K562 (cell line): ENCODE data around the gene HGD. TPM values are rescaled to one million over a fixed set of nuclear protein-coding genes. Genes with fewer than 3 reads are reported as not detected.

Source experiments
- ATAC-seq: fragments of 200-7000 bp; cut with Tn5 transposase; 3 replicates; pipeline ENCODE4 v1.9.1; 2020; ENCODE audit warnings: moderate library complexity
- BruUV-seq: library from RNA; stranded (reverse); fragments of 400-500 nt; replicated peaks from 2 replicates; lab custom pipeline; 2021; lab: Mats Ljungman, UMichigan
- CTCF ChIA-PET: fragments of 300-600 bp; formaldehyde crosslinking; extraction: SDS; loops from one replicate; lab custom pipeline; 2021; ENCODE audit warnings: low intra/inter-chr PET ratio; lab: Yijun Ruan, JAX
- POLR2A ChIA-PET: fragments of 300-600, 350-650 bp; sonication (Branson Sonifier 250); formaldehyde crosslinking; extraction: SDS; loops from one replicate; lab custom pipeline; 2021; ENCODE audit warnings: antibody characterized with exemption, inconsistent platforms; lab: Yijun Ruan, JAX
- DNase-seq, 4 experiments: peaks; one replicate each; pipeline versions ENCODE4 v3.0.0 to v3.0.0-alpha.2; 2011 to 2018; ENCODE audit warnings: low spot score in 3 of 4, mixed read lengths in 3 of 4; ENCODE audit errors: extremely low read depth in 1 of 4
- FAIRE-seq: peaks from 2 replicates; lab custom pipeline; 2011; peaks lifted over from hg19 to GRCh38; lab: Jason Lieb, UNC
- H2AFZ ChIP-seq: 2 replicates; pipeline ENCODE4 v1.6.0; 2011; ENCODE audit warnings: low read depth, low read length, control low read depth, inconsistent platforms
- H3K27ac ChIP-seq: fragments of 200-600 bp; 3 replicates; pipeline ENCODE4 v1.8.0; 2011; ENCODE audit warnings: low read depth, mild to moderate bottlenecking, control low read depth, inconsistent platforms, low read length, moderate library complexity, mixed read lengths; ENCODE audit errors: extremely low read depth
- H3K27me3 ChIP-seq, 2 experiments: fragments of 300-600 bp in 1 of 2; 2 replicates in 1 of 2; 3 replicates in 1 of 2; pipeline versions ENCODE4 v1.6.0 to v1.8.0; 2011; ENCODE audit warnings: inconsistent platforms in 2 of 2, low read length in 2 of 2, mild to moderate bottlenecking in 1 of 2, mixed read lengths in 1 of 2, moderate library complexity in 1 of 2; ENCODE audit not compliant: control insufficient read depth in 2 of 2, insufficient read depth in 2 of 2
- H3K36me3 ChIP-seq: fragments of 300-600 bp; 3 replicates; pipeline ENCODE4 v1.8.0; 2011; ENCODE audit warnings: mild to moderate bottlenecking, low read length, inconsistent platforms; ENCODE audit not compliant: control insufficient read depth, insufficient read depth
- H3K4me1 ChIP-seq, 2 experiments: fragments of 200-600 bp in 1 of 2; replicated peaks in 1 of 2; 2 replicates in 1 of 2; 3 replicates in 1 of 2; pipeline versions ENCODE4 v1.5.1 to v1.8.0; 2011; ENCODE audit warnings: inconsistent platforms in 2 of 2, low read length in 2 of 2, mild to moderate bottlenecking in 1 of 2, mixed read lengths in 1 of 2, moderate library complexity in 1 of 2; ENCODE audit not compliant: control insufficient read depth in 2 of 2, insufficient read depth in 2 of 2
- H3K4me2 ChIP-seq: 2 replicates; pipeline ENCODE4 v1.6.1; 2011; ENCODE audit warnings: low read length, control low read depth, inconsistent platforms, mixed read lengths; ENCODE audit not compliant: insufficient read depth
- H3K4me3 ChIP-seq: fragments of 200-600 bp; sonication (generic), shearing (Covaris generic); 2 replicates; pipeline ENCODE4 v1.5.1; 2016; ENCODE audit warnings: control low read depth, inconsistent platforms
- H3K79me2 ChIP-seq: fragments of 200-600 bp; 3 replicates; pipeline ENCODE4 v1.8.0; 2011; ENCODE audit warnings: low read length, inconsistent platforms; ENCODE audit not compliant: control insufficient read depth, insufficient read depth
- H3K9ac ChIP-seq, 2 experiments: 2 replicates each; pipeline versions ENCODE4 v1.6.0 to v1.6.1; 2011; ENCODE audit warnings: low read depth in 2 of 2, low read length in 2 of 2, control low read depth in 1 of 2, inconsistent platforms in 1 of 2, mild to moderate bottlenecking in 1 of 2, mixed read lengths in 1 of 2; ENCODE audit not compliant: insufficient read depth in 1 of 2
- H3K9me1 ChIP-seq: one replicate; pipeline ENCODE4 v1.6.0; 2011; ENCODE audit warnings: inconsistent platforms, mild to moderate bottlenecking, low read length, moderate library complexity; ENCODE audit not compliant: control insufficient read depth, insufficient read depth
- H3K9me3 ChIP-seq: replicated peaks from 2 replicates; pipeline ENCODE4 v1.5.1; 2011; ENCODE audit warnings: low read depth, low read length, inconsistent platforms; ENCODE audit not compliant: control insufficient read depth, insufficient read depth
- H4K20me1 ChIP-seq: replicated peaks from 2 replicates; pipeline ENCODE4 v1.6.1; 2011; ENCODE audit warnings: low read length, inconsistent platforms, mixed read lengths; ENCODE audit not compliant: control insufficient read depth, insufficient read depth
- BCOR ChIP-seq: fragments of 450-650 bp; IDR thresholded peaks from 2 replicates; pipeline ENCODE4 v1.6.1; 2016
- FOSL1 ChIP-seq: fragments of 200-800 bp; sonication (Bioruptor generic); conservative IDR thresholded peaks from 2 replicates; pipeline ENCODE4 v1.6.1; 2016; ENCODE audit warnings: missing genetic modification characterization, missing compliant biosample characterization
- HDGF ChIP-seq: fragments of 450-650 bp; IDR thresholded peaks from 2 replicates; pipeline ENCODE4 v1.6.1; 2016
- KDM1A ChIP-seq, 2 experiments: fragments of 450-650 bp; IDR thresholded peaks; 2 replicates each; pipeline ENCODE4 v1.6.1; 2016; ENCODE audit warnings: mild to moderate bottlenecking in 2 of 2
- NR2C2 ChIP-seq, 2 experiments: fragments of 200-800 bp in 1 of 2; sonication (Bioruptor generic) in 1 of 2; sonication (generic) in 1 of 2; formaldehyde crosslinking in 1 of 2; IDR thresholded peaks; 2 replicates each; pipeline versions ENCODE4 v1.6.1 to v1.8.0; 2016 to 2022; ENCODE audit warnings: mild to moderate bottlenecking in 1 of 2, missing compliant biosample characterization in 1 of 2, missing genetic modification characterization in 1 of 2, missing genetic modification reagents in 1 of 2
- RBM22 ChIP-seq: fragments of 200-400 bp; formaldehyde crosslinking; IDR thresholded peaks from 2 replicates; pipeline ENCODE4 v1.6.1; 2018; ENCODE audit warnings: low read length, low read depth; ENCODE audit not compliant: poor library complexity, severe bottlenecking
- RBM25 ChIP-seq: fragments of 200-400 bp; formaldehyde crosslinking; IDR thresholded peaks from 2 replicates; pipeline ENCODE4 v1.6.1; 2018; ENCODE audit warnings: low read length, low read depth, moderate library complexity; ENCODE audit not compliant: severe bottlenecking
- TCF7L2 ChIP-seq: fragments of 150-350 bp; IDR thresholded peaks from 2 replicates; pipeline ENCODE4 v1.6.1; 2016; ENCODE audit warnings: low read depth, mild to moderate bottlenecking, low read length, moderate library complexity
- ZNF121 ChIP-seq: sonication (generic); formaldehyde crosslinking; conservative IDR thresholded peaks from 2 replicates; pipeline ENCODE4 v1.8.0; 2022; ENCODE audit warnings: missing genetic modification reagents
- ZNF175 ChIP-seq: fragments of 200-800 bp; sonication (Bioruptor generic); IDR thresholded peaks from 2 replicates; pipeline ENCODE4 v1.6.1; 2016; ENCODE audit warnings: low read depth, mild to moderate bottlenecking, missing genetic modification characterization, missing compliant biosample characterization
- ZNF395 ChIP-seq: fragments of 200-800 bp; sonication (Bioruptor generic); IDR thresholded peaks from 2 replicates; pipeline ENCODE4 v1.6.1; 2017; ENCODE audit warnings: missing genetic modification characterization, missing compliant biosample characterization
- in situ Hi-C: fragments of 300-500 bp; cut with MboI; formaldehyde crosslinking; loops from 4 replicates; pipeline ENCODE4 v1.15.0; 2018; ENCODE audit warnings: inconsistent platforms, mixed read lengths
- intact Hi-C: fragments of 100-400 bp; cut with micrococcal nuclease; formaldehyde crosslinking; loops from 2 replicates; pipeline ENCODE4 v1.14.2; 2022
- polyA plus RNA-seq, 8 experiments: library from polyadenylated mRNA; depleted of rRNA in 4 of 8; stranded (reverse) in 5 of 8; unstranded in 3 of 8; fragments of >200 nt; fragmentation: Nextera tagmentation in 2 of 8; fragmentation: Illumina TruSeq in 1 of 8; extraction: Ambion mirVana in 2 of 8; extraction: Trizol in 1 of 8; gene quantifications; 2 replicates each; pipeline versions ENCODE4 v1.2.1 to v1.2.3, GENCODE V29; 2011 to 2014; ENCODE audit warnings: inconsistent platforms in 1 of 8, missing spikeins in 1 of 8
- total RNA-seq, 7 experiments: library from RNA; depleted of rRNA in 6 of 7; stranded (reverse); fragments of >200 nt in 6 of 7; fragmentation: Illumina TruSeq in 2 of 7; extraction: Trizol in 2 of 7; gene quantifications; 2 replicates each; pipeline versions ENCODE4 v1.2.1 to v1.2.3, GENCODE V29; 2011 to 2021; ENCODE audit warnings: low replicate concordance in 1 of 7

HGD gene
- total and polyA plus RNA-seq, 9 of the 15 experiments (the other 6 are each of a cell fraction or from before 2014, with no cell fraction given), result 0.08 to 0.25 (median 0.17) TPM; not detected in 4

- intact Hi-C loops, result loop anchor here (1.0 to 2.0 kb wide), 3 partner anchors 62 to 172 kb away; partner anchors contain the start of genes GTF2E1 and RABL3
- peak overlapping the region; percentile 67; the same call in 1 of the 2 replicates for H2AFZ ChIP-seq
- no peaks in the 10 kb centered on the region for H3K79me2 ChIP-seq
- H3K36me3 ChIP-seq, result no peaks in the 10 kb centered on the region
- ChIA-PET CTCF (interaction anchor here (1.4 to 1.6 kb wide), 2 partner anchors 63 to 171 kb away, joined by 4 read pairs; no protein-coding TSS in a partner anchor), POLR2A (no interaction called here)
- H3K9me1 ChIP-seq, result no peaks in the 10 kb centered on the region
- H3K9me3 ChIP-seq, result no peaks in the 10 kb centered on the region
- TF ChIP-seq ZNF175 (CRISPR knock-in tag) (peak; percentile 59), RBM25 (peak; percentile 49), HDGF (no peak), NR2C2 (CRISPR knock-in tag; IDR thresholded peaks at IDR 0.05) (no peak), NR2C2 (tag; IDR thresholded peaks at IDR 0.05) (peak; percentile 26; the same call in 1 of the 2 replicates), RBM22 (no peak), TCF7L2 (no peak), FOSL1 (peak; percentile 76), BCOR (peak; percentile 63; the same call in 1 of the 2 replicates), ZNF121 (peak; percentile 98), KDM1A (IDR thresholded peaks at IDR 0.05) (peak in 1 of 2 experiments; percentile 23; a peak in 1 of 4 replicates), ZNF395 (CRISPR knock-in tag) (peak; percentile 37; the same call in 1 of the 2 replicates)
- peaks cover 0 to 9% of the 10 kb centered on the region in 2 experiments; a peak in 3 of 5 replicates for H3K4me1 ChIP-seq
- no peaks in the 10 kb centered on the region for H3K27me3 ChIP-seq
- FAIRE-seq (no peak), ATAC-seq (peak; percentile 16; the same call in 2 of the 3 replicates), DNase-seq (no peak)
- 0 out of 4 replicates have a peak overlapping the region, but pooled peaks of 1 of the 2 experiments have one; percentile 9 for H3K9ac ChIP-seq
- H3K4me2 ChIP-seq, result peak overlapping the region; percentile 18; the same call in 1 of the 2 replicates
- in situ Hi-C loops, result loop anchor here (10.0 kb wide), 1 partner anchor 171 kb away; no protein-coding TSS in a partner anchor
- H3K4me3 ChIP-seq, result no peak overlapping the region
- H4K20me1 ChIP-seq, result no peaks in the 10 kb centered on the region
- BruUV-seq, result no TSS peak
- H3K27ac ChIP-seq, result peak overlapping the region; percentile 70; the same call in 2 of the 3 replicates
Observed at GRCh38 chr3:120623727-120624093, 58.3 kb downstream of the HGD start.
